GM08714 (cell line): ENCODE measurements around the gene METAP1.

ENCODE experiments used
- H3K4me3 ChIP-seq: fragments of 200-500 bp; sonication (Bioruptor generic); 2 replicates; pipeline ENCODE4 v1.5.1; 2014; ENCODE audit warnings: mild to moderate bottlenecking, low read length, inconsistent platforms
- ZNF274 ChIP-seq: IDR thresholded peaks from 2 replicates; pipeline ENCODE4 v1.6.1; 2012; ENCODE audit warnings: mild to moderate bottlenecking, low read depth, low read length

The METAP1 gene

GRCh38 chr4:99024481-99025275 is 29.2 kb downstream of the METAP1 start:
- H3K4me3 ChIP-seq, result no peak overlapping the region
- TF ChIP-seq ZNF274, result no peak

GRCh38 chr4:99025506-99025905 is 30.0 kb downstream of the METAP1 start:
- TF ChIP-seq ZNF274, result no peak

GRCh38 chr4:99027304-99027703 is 31.8 kb downstream of the METAP1 start:
- TF ChIP-seq ZNF274, result no peak

More at GRCh38 chr4:99025506-99025905, 30.0 kb downstream of the METAP1 start:
- no peak overlapping the region for H3K4me3 ChIP-seq

DNA sequence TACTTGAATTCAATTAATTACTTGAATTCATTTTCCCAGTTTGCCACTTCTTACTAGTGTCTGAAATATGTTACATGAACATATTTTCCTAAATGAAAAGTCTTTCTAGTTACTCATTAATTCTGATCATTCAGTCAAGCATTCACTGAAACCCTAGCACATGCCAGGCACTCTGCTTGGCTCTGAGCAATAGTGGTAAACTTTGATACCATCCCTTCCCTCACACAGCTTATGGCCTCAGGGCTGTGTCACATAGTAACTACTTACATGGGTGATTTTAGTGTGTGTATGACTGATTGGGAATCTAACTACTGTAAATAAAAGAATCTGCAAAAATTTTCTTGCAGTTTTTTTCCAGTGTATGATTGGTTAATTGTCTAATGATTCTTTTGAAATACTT is 32.7 kb downstream of the METAP1 start:
- H3K4me3 ChIP-seq, result no peak overlapping the region
- TF ChIP-seq ZNF274, result no peak

More at GRCh38 chr4:99027304-99027703, 31.8 kb downstream of the METAP1 start:
- H3K4me3 ChIP-seq, result no peak overlapping the region

DNA sequence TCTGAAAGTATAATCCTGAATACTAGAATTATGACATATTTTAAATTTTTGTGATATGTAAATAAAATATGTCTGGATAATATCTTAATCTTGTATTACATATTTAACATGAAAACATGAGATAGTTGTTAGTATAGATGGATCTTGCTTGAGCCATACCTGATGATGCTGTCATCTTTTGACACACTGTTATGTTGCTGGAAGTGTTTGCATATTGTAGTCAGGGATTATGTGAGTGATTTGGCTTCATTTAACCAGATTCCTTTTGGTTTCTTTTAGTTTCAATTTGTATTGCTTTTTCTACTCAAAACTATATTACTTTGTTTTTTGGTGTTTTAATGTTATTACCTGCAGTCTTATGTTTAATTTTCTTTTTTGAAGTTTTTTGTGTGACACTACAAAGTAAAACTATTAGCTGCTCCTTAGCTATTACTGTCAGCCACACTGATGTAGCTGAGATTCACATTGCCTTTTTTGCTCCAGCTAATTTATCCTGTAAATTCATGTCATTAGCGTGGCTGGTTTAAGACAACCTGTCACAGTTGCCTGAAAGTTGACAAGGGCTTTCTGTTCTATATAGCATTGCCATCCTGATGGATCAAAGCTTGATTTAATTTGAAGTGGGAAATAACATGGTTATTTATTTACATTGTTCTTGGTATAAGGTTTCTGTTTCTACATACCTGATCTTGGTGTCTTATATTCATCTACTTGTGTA is 33.7 kb downstream of the METAP1 start:
- no peak for TF ChIP-seq ZNF274
- H3K4me3 ChIP-seq, result no peak overlapping the region

GRCh38 chr4:99029852-99030251 is 34.3 kb downstream of the METAP1 start:
- TF ChIP-seq ZNF274, result no peak
- H3K4me3 ChIP-seq, result no peak overlapping the region

DNA sequence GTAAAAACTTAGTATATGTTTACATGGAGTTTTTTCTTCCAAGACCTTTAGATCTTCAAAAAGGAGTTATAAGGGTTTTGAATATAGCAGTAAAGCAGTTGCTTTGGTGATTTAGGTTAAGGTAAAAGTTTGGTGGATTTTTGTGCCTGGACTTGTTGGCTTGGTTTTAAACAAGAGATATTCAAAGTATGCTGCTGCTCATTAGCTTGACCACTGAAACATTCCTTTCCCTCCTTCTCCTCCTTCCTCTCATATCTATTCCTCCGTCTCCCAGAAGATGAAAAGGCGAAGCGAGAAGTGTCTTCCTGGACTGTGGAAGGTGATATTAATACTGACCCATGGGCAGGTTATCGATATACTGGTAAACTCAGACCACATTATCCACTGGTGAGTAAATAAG is 38.4 kb downstream of the METAP1 start:
- no peak for TF ChIP-seq ZNF274
- no peak overlapping the region for H3K4me3 ChIP-seq

GRCh38 chr4:99038213-99038612 is 42.7 kb downstream of the METAP1 start:
- no peak overlapping the region for H3K4me3 ChIP-seq
- TF ChIP-seq ZNF274, result no peak

- no peak for TF ChIP-seq ZNF274
- no peak overlapping the region for H3K4me3 ChIP-seq
Observed at GRCh38 chr4:99043346-99043745, 47.8 kb downstream of the METAP1 start.

DNA sequence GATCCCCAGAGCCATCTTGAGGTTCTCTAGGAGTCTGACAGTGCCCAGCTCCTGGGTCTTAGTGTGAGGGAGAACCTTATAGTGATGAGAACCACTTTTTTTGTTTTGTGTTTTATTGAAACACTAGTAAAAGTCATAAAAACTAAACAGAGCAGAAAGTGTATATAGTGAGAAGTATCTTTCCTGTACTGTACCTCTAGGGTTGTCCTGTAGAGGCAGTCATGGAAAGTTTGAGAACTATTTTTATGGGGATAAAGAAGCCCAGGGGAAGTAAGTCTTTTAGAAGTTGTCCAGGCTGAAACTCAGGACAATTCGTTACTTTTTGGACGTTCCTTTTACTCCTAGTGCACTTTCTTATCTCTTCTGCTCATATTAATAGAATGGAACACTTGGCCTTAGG is 52.2 kb downstream of the METAP1 start:
- no peak for TF ChIP-seq ZNF274
- no peak overlapping the region for H3K4me3 ChIP-seq

GRCh38 chr4:99052902-99053301 is 57.4 kb downstream of the METAP1 start:
- no peak for TF ChIP-seq ZNF274

DNA sequence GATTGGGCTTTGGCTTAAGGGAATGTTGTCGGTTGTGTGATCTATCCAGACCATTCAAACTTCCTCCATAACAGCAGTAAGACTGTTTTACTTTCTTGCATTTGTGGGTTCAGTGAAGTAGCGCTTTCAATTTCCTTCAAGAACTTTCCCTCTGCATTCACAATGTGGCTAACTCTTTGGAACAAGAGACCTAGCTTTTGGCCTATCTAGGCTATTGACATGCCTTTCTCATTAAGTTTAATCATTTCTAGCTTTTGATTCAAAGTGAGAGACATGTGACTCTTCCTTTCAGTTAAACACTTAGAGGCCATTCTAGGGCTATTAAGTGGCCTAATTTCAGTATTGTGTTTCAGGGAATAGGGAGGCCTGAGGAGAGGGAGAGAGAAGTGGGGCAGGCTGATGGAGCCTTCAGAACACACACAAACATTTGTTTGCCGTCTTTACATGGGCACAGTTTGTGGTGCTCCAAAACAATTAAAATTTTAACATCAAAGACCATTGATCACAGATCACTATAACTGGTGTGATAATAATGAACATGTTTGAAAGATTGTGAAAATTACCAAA is 59.0 kb downstream of the METAP1 start:
- no peak overlapping the region for H3K4me3 ChIP-seq
- TF ChIP-seq ZNF274, result no peak

More at GRCh38 chr4:99052902-99053301, 57.4 kb downstream of the METAP1 start:
- no peak overlapping the region for H3K4me3 ChIP-seq

GRCh38 chr4:99058228-99058627 is 62.7 kb downstream of the METAP1 start:
- no peak overlapping the region for H3K4me3 ChIP-seq
- TF ChIP-seq ZNF274, result no peak

DNA sequence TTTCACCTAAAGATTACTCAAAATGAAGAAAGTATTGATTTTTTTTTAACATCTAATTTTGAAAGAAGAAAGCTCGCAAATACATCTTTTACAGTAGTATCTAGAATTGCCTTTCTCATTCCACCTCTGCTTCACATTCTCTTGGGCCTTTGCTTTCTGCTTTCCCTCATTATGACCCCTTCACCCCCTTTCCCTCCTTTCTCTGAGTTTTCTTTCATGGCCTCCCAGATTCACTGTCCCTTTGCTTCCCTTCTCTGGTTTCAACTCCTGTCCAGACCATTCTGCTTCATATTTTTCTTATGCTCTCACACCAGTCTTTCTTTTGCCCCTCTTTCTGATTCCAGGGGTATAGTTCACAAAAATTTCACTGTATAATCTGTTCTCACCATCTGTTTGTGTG is 64.0 kb downstream of the METAP1 start:
- no peak overlapping the region for H3K4me3 ChIP-seq
- TF ChIP-seq ZNF274, result no peak
